Posterior cingulate gyrus (tissue), 11 donors: ENCODE measurements around the gene SRSF9.
A peak's percentile ranks its signal among the peaks of the same experiment; 100 is the strongest.
"Not testable (repeated sequence)": the region's sequence is repeated elsewhere in the genome, so short reads cannot be mapped to it uniquely, and the experiment has no call there.

Experiments used
- DNase-seq, 10 donors: peaks; one replicate each; pipeline versions ENCODE4 v3.0.0 to v3.0.0-alpha.2; 2020 to 2021; ENCODE audit warnings: mixed read lengths in 3 of 10
- intact Hi-C: fragments of 100-400 bp; cut with DNase I; formaldehyde crosslinking; loops from one replicate; pipeline ENCODE4 v1.15.1; 2023

SRSF9 gene

DNA sequence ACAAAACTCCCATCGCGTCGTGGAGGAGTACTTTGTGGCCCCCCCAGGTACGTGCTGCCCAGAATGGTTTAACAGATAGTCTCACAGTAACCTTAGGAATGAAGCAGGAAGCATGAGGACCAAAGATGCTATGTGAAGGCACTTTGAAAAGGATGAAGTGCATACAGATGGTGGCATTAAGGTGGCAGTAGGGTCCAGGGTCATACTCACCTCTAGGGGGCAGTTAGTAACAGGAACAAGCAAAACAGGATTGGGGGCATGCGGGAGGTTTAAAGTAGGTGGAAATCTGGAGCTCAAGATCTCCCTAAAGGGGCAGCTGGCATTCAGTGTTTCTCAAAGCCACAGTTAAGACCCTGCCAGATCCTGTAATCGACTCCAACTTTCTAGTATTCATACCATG lies 12.4 kb downstream of the SRSF9 start:
- no peak for DNase-seq
- intact Hi-C loops, result no loop called here

DNA sequence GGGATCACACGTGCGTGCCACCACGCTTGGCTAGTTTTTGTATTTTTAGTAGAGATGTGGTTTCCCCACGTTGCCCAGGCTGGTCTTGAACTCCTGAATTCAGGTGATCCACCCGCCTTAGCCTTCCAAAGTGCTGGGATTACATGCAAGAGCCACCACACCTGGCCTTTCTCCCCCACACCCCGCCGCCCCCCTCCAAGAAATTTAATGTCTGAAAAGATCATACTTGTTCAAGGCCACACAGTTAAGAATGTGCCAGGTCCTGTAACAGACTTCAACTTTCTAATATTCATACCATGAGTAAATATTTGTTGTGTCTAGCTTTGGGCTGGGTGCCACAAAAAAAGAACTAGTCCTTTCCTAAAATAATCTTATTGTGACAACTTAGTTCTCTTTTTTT lies 14.2 kb downstream of the SRSF9 start:
- peak in 1 of 10 donors; percentile 4 for DNase-seq

DNA sequence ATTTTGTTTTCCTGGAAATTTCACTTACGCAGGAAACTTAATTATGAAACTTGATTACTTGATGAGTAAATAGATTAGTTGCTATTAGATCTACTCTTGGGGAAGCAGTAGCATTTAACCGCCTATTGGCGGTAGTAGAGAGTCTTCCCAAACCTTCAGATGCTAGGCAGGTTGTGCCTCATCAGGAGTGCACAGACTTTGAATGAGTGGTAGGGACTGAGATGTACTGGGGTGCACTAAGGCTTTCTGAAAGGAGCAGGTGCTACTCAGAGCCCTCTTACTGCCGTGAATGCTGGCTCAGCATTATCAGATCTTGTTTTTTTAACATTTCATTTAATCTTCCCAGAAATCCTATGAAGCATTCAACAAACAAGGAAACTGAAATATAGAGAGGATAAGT lies 15.6 kb downstream of the SRSF9 start:
- peak in 1 of 10 donors; percentile 2 for DNase-seq
- intact Hi-C loops, result no loop called here

More for the DNA sequence above, 14.2 kb downstream of the SRSF9 start:
- intact Hi-C loops, result no loop called here

DNA sequence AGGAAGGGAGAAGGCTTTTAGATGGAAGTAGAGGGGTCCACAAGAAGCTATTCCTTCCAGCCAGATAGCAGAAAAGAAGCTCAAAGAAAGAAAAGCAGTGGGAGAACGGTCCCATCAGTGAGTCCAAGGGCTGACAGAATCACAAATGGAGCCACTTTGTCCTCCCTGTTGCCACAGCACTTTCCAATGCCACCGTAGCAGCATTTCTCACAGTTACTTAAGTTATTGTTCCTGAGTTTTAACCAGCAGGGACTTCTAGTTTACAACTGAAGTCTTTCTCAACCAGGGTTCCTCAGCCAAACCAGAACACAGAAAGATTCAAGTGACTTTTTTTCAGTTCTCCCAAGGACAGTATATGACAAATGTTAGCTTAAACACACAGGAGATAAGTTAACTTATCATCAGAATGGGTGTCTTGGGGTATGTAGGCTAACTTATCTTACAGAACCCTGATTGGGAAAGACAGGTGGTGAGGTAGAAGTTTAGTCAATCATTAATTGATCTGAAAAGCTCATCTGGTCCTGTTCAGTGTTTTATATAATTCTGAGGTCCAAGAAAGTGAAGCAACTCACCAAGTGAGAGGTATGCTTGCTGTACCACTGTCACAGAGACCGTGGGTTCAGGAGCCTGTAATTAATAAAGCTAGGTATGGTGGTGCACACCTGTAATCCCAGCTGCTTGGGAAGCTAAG lies 16.3 kb downstream of the SRSF9 start:
- intact Hi-C loops, result no loop called here
- peak in 1 of 10 donors; percentile 5 for DNase-seq

DNA sequence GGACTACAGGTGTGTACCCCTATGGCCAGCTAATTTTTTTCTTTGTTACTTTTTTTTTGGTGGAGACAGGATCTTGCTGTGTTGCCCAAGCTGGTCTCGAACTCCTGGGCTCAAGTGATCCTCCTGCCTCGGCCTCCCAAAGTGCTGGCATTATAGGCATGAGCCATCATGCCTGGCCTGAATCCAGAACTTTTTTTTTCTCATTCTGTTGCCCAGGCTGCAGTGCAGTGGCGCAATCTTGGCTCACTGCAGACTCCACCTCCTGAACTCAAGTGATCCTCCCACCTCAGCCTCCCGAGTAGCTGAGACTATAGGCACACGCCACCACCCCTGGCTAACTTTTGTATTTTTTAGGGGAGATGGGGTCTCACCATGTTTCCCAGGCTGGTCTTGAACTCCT lies 17.0 kb downstream of the SRSF9 start:
- peak in 1 of 10 donors; percentile 61 for DNase-seq
- intact Hi-C loops, result not testable (repeated sequence)

DNA sequence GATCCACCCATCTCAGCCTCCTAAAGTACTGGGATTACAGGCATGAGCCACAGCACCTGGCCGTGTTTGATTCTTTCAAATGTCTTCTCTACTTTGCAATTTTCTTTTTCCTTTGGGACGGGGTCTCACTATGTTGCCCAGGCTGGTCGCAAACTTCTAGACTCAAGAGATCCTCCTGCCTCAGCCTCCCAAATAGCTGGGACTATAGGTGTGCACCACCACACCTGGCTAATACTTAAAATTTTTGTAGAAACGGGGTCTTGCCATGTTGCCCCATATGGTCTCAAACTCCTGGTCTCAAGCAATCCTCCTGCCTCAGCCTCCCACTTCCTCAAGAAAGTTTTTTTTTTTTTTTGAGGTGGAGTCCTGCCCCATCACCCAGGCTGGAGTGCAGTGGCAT lies 21.6 kb downstream of the SRSF9 start:
- intact Hi-C loops, result no loop called here
- DNase-seq, result peak in 1 of 10 donors; percentile 43

DNA sequence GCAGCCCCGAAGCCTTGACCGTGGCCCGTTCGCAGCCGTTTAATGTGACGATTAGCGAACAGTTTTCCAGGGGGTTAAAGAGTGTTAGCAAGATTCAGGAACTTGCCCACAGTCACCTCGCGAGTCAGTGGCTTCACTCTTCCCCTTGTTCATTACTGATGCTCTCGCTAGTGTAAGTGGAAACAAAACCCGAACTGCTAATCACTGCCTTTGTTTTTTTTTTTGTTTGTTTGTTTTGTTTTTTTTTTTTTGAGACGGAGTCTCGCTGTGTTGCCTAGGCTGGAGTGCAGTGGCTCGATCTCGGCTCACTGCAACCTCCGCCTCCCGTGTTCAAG lies 22.7 kb downstream of the SRSF9 start:
- DNase-seq, intact Hi-C loops: not testable (repeated sequence)

DNA sequence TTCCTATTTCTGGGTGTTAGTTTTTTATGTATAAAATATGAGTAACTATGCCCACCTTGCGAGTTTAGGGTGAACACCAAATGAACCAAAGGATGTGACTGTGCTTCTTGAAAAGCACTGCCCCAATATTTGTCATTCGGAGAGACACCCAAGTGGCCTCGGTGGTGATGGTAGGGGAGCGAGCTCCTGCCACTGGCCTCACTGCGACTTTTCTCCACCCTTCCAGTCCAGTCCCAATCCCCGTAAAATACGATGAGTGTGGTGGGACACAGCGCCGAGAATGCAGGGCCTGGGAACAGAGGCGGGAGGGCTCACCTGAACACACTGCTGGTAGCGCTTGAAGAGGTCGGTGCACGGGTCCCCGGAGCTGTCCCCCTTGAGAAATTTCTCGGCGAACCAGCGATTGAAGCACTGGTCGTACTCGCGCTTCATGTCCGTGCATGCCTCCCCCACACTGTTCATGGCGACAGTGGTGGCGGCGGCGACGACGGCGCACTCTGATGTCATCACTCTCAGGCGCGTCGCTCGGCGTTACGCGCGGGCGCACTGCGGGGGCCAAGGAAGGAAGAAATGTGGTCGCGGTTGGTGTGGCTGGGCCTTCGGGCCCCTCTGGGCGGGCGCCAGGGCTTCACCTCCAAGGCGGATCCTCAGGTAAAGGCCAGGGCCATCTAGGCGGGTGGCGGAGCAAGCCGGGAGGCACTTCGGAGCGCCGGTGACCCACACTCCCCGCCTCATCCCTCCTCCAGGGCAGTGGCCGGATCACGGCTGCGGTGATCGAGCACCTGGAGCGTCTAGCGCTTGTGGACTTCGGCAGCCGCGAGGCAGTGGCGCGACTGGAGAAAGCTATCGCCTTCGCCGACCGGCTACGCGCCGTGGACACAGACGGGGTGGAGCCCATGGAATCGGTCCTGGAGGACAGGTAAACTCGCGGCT lies 23.4 kb downstream of the SRSF9 start, which contains the start of the genes GATC and TRIAP1:
GATC (plus strand) TSS at position 534 of the 933 bp plus-strand sequence; CDS start at position 571, 37 bp downstream.
TRIAP1 (minus strand) TSS at position 474 of the 933 bp plus-strand sequence; CDS start at position 462, 12 bp downstream.
- intact Hi-C loops, result no loop called here
- peak; percentile 81 to 98 (median 84) for DNase-seq

DNA sequence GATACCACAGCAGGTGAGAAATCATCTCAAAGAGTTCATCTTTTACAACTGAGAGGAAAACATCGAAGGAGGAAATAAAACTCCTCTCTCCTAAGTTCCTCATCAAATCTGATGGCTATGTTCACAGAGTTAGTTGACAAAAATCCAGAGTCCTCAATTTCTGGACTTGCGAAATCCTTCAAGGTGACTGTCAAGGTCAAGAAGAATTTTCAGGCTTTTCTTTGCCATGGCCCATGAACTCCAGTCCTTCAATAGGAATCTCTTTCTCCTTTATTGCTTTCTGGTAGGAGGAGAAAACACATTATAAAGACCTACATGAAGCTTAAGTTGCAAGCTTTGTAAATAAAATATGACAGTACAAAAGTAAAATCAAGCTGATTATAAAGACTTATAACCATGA lies 24.9 kb downstream of the SRSF9 start:
- no peak for DNase-seq
- intact Hi-C loops, result no loop called here

DNA sequence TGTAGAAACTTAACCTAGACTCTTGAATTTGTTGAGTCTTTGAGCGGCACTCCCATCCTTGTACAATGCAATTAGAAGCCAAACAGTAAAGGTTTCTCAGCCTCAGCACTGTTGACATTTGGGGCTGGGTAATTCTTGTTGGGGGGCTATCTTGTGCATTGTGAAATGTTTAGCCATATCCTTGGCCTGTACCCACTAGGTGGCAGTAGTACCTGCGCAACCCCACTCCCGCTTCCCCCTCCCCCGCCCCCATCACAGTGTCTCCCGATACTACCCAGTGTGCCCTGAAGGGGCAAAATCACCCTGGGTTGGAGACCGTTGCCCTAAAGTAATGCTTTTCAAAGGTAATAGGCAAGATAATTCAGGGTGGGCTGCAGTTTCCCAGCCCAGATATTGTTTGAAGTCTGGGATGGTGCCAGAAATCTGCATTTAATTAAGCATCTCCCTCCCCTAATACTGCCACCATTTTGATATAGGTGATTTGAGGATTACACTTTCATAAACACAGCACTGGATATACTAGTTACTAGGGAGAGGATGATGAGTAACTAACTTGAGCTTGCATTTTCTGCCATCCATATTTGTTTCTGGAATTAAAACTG lies 29.8 kb downstream of the SRSF9 start:
- intact Hi-C loops, result loop anchor here (10.0 kb wide), 1 partner anchor 115 kb away; the partner anchor contains the start of gene PLA2G1B
- DNase-seq, result peak in 5 of 10 donors; percentile 32 to 83 (median 39)

DNA sequence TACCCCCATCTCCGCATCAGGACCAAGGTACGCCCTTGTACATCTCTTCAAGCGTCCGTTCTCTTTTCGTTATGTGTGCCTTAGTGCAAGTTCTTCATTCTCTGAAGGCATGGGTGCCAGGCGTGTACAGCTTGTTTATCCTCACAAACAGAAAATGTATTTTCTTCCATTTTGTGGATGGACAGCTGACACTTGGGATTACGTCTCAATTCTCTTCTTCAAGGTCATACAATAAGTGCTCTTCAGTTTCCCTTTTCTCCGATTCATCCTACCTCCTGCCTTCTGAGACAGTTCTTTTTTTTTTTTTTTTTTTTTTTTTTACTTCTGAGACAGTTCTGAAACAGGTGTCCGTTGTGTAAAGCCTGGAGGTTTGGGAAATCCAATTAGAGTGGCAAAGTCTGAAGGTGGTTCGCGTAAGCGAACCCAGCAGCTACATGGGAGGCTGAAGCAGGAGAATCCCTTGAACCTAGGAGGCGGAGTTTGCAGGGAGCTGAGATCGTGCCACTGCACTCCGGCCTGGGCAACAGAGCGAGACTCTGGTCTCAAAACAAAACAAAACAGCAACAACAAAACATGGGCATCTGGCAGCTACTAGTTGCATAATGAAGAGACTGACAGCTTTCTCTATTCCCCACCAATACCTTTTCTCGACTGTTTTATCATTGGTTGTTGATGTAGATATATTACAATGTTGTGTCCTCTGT lies 30.9 kb downstream of the SRSF9 start:
- intact Hi-C loops, result loop anchor here (10.0 kb wide), 1 partner anchor 114 kb away; the partner anchor contains the start of gene PLA2G1B
- peak in 1 of 10 donors; percentile 39 for DNase-seq

DNA sequence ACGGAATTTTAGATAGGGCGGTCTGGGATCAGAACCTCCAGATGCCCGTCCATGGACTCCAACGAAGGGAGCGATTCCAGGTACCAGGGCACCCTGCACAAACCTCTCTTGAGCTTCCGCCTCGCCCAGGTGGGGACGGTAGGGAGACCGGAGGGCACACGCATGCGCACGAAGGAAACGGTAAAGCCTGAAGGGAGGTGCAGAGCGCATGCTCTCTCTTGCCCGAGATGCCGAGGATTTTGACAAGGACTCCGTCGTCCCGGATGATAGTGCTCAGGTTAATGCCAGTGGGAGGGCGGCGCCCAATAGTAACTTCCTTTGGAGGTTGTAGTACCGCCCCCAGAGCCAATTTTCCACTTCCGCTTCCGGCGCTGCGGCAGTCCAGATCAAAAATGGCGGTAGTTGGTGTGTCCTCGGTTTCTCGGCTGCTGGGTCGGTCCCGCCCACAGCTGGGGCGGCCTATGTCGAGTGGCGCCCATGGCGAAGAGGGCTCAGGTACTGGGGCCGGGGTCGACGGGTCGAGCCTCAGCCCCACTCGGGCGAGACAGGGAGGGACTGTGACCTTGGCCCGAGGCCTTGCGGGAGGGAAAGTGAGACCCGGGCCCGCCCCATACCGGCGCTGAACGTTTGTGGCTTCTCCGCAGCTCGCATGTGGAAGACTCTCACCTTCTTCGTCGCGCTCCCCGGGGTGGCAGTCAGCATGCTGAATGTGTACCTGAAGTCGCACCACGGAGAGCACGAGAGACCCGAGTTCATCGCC lies 31.6 kb downstream of the SRSF9 start, which contains the start of gene COX6A1:
COX6A1 (plus strand) TSS at position 379 of the 760 bp plus-strand sequence; CDS start at position 393, 14 bp downstream.
- intact Hi-C loops, result loop anchor here (10.0 kb wide), 1 partner anchor 113 kb away; the partner anchor contains the start of gene PLA2G1B
- DNase-seq, result peak; percentile 87 to 99 (median 95)

DNA sequence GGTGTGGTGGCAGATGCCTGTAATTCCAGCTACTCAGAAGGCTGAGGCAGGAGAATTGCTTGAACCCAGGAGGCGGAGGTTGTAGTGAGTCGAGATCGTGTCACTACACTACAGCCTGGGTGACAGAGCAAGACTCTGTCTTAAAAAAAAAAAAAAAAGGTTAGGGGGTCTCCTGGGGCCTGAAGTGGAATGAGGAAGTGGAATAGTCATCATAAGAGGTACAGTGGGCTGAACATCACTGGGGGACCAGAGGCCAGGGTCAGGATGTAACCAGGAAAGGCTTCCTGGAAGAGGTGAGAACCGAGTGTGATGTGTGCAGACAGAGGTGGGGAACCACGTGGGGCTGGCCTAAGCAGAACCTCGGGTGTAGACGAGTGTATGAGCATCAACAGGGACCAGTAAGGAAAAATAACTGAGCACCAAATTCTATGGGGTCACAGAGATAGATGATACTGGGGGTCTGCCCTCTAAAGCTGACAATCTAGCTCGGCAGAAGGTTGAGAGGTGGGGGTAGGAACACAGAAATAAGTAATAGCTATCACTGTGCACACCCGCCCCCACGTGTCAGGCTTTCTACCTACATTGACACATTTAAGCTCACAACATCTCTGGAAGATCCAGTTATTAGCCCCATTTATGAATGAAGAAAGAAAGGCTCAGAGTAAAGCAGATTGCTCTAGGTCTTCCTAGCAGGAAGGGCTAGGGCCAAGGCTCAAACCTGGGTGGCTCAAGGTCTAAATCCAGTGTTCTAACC lies 36.6 kb downstream of the SRSF9 start:
- intact Hi-C loops, result loop anchor here (10.0 kb wide), 1 partner anchor 108 kb away; the partner anchor contains the start of gene PLA2G1B
- peak in 1 of 10 donors; percentile 33 for DNase-seq

DNA sequence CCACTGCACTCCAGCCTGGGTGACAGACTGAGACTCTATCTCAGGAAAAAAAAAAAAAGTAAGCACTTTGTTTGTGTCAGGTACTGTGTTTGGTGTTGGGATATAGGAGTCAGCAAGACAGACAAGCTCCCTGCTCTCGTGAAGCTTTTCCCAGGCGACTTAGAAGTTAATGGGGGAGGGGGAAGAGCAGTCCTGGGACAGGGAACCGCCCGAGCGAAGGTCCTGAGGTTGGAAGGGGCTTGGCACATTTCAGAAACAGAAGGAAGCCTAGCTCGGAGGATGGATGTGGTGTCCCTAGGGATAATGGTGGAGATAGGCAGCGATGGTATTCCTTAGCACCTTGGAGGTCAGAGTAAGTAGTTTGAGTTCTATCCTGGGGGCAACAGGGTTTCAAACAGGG lies 40.2 kb downstream of the SRSF9 start:
- peak in 1 of 10 donors; percentile 2 for DNase-seq
- intact Hi-C loops, result no loop called here

DNA sequence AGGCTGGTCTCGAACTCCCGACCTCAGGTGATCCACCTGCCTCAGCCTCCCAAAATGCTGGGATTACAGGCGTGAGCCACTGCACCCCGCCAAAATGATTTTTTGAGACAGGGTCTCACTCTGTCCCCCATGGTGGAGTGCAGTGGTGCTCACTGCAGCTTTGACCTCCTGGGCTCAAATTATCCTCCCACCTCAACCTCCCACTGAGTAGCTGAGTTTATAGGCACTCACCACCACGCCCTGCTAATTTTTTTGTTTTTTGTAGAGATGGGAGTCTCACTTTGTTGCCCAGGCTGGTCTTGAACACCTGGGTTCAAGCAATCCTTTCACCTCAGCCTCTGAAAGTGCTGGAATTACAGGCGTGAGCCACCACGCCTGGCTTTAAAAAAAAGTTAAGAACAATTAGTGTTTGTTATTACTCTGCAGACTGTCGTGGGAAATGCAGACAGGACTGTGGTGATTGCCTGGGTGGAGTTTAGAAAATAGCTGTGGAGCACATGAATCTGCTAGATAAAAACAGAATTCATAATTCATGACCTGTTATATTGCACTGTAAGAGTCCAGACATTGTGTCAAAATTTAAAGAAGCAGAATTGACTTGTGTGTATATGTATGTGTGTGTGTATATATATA lies 40.8 kb downstream of the SRSF9 start:
- DNase-seq, result peak in 1 of 10 donors; percentile 33

DNA sequence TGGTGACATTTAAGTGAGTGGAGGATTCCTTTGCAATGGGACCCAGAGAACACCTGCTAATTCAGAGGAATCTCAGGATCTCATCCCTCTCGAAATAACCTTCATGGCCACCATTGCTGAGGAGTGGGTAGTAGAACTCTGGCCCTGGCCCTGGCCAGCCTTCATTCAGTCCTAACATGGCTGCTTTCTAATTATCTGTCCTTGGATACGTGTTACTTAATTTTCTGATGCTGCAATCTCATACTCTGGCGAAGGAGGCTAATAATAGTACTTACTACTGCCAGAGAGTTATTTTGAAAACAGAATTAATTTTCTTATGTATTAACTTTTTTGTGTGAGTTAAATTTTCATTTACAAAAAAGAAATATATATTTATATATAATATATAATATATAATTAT lies 43.8 kb downstream of the SRSF9 start:
- DNase-seq, result peak in 1 of 10 donors; percentile 1
- intact Hi-C loops, result no loop called here

More for the DNA sequence above, 40.8 kb downstream of the SRSF9 start:
- intact Hi-C loops, result no loop called here

DNA sequence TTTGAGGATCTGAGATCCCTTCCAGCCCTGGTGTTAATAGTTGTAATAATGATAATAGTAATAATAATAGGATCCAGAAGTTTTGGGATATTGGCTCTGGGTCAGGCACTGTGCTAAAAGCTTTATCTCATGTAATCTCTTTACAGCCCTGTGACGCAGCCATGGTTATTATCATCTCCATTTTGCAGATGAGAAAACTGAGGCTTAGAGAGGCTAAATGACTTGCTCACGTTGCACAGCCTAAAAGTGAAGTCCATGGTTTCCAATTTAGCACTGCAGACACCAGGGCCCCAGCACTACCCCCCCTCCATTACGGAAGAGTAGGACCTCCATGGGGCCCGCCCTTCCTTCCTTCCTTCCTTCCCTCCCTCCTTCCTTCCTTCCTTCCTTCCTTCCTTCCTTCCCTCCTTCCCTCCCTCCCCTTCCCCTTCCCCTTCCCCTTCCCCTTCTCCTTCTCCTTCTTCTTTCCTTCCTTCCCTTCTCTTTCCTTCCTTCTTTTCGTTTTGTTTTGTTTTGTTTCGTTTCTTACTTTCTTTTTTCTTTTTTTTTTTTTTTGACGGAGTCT lies 46.6 kb downstream of the SRSF9 start:
- intact Hi-C loops, result no loop called here
- no peak for DNase-seq
